PFSK-1 (cell line): ENCODE data around the gene RALGDS.

Experiments used
- FOXP2 ChIP-seq: optimal IDR thresholded peaks from 2 replicates; pipeline ENCODE3; 2011; ENCODE audit warnings: borderline replicate concordance, control low read depth, inconsistent platforms; ENCODE audit not compliant: insufficient read depth; ENCODE audit errors: extremely low read length, extremely low read depth
- POLR2AphosphoS5 ChIP-seq: IDR thresholded peaks from 2 replicates; pipeline ENCODE4 v1.6.1; 2012; ENCODE audit warnings: low read depth, mild to moderate bottlenecking, control low read depth, low read length, moderate library complexity
- REST ChIP-seq, 2 experiments: IDR thresholded peaks; 2 replicates each; pipeline versions ENCODE4 v1.6.1 to v1.8.0; 2011 to 2012; ENCODE audit warnings: low read depth in 2 of 2, low read length in 2 of 2, control low read depth in 1 of 2, inconsistent platforms in 1 of 2, mild to moderate bottlenecking in 1 of 2, moderate library complexity in 1 of 2; ENCODE audit not compliant: insufficient read depth in 1 of 2
- SIN3A ChIP-seq: IDR thresholded peaks from 2 replicates; pipeline ENCODE4 v1.6.1; 2012; ENCODE audit warnings: mild to moderate bottlenecking, low read length, moderate library complexity, borderline replicate concordance; ENCODE audit not compliant: insufficient read depth
- TAF1 ChIP-seq: IDR thresholded peaks from 2 replicates; pipeline ENCODE4 v1.6.1; 2012; ENCODE audit warnings: low read length, control low read depth, borderline replicate concordance; ENCODE audit not compliant: insufficient read depth

- TF ChIP-seq POLR2AphosphoS5 (no peak), SIN3A (no peak), REST (IDR thresholded peaks at IDR 0.05; ENCODE audit: insufficient read depth in 1 of 2, low read depth in 2 of 2, low read length in 2 of 2) (no peak), TAF1 (no peak), FOXP2 (no peak)
Measured at GRCh38 chr9:133122935-133123611, 2.0 kb upstream of the RALGDS start.
